HepG2 (cell line): Measurements from ENCODE around the gene NELFB. TPM values are rescaled to one million over a fixed set of nuclear protein-coding genes. Genes with fewer than 3 reads are reported as not detected.

Experiments used
- AKAP8 ChIP-seq: sonication (generic); formaldehyde crosslinking; IDR thresholded peaks from 2 replicates; pipeline ENCODE4 v1.5.1; 2020; ENCODE audit warnings: mild to moderate bottlenecking, missing genetic modification reagents
- EP300 ChIP-seq, 3 experiments: sonication (generic) in 1 of 3; formaldehyde crosslinking in 1 of 3; IDR thresholded peaks; 2 replicates each; pipeline versions ENCODE4 v1.5.1 to v1.6.1; 2011 to 2020; ENCODE audit warnings: low read depth in 2 of 3, low read length in 2 of 3, borderline replicate concordance in 1 of 3, improper control_type of control experiment in 1 of 3, mild to moderate bottlenecking in 1 of 3, missing genetic modification reagents in 1 of 3, moderate library complexity in 1 of 3
- FOXA3 ChIP-seq: IDR thresholded peaks from 2 replicates; pipeline ENCODE4 v1.6.1; 2016; ENCODE audit warnings: missing genetic modification reagents, missing compliant biosample characterization
- FOXM1 ChIP-seq: sonication (generic); formaldehyde crosslinking; IDR thresholded peaks from 2 replicates; pipeline ENCODE4 v1.5.0; 2020; ENCODE audit warnings: missing genetic modification reagents
- HMGA1 ChIP-seq: sonication (generic); formaldehyde crosslinking; conservative IDR thresholded peaks from 2 replicates; pipeline ENCODE4 v1.4.0; 2020; ENCODE audit warnings: missing genetic modification reagents
- HOXA5 ChIP-seq: sonication (generic); formaldehyde crosslinking; IDR thresholded peaks from 2 replicates; pipeline ENCODE4 v1.4.0; 2020; ENCODE audit warnings: missing genetic modification reagents
- LCORL ChIP-seq, 2 experiments: fragments of 450-650 bp in 1 of 2; sonication (generic) in 1 of 2; formaldehyde crosslinking in 1 of 2; IDR thresholded peaks; 2 replicates each; pipeline versions ENCODE4 v1.5.0 to v1.6.1; 2017 to 2020; ENCODE audit warnings: antibody characterized with exemption in 1 of 2, missing genetic modification reagents in 1 of 2
- MAZ ChIP-seq, 2 experiments: sonication (generic) in 1 of 2; formaldehyde crosslinking in 1 of 2; IDR thresholded peaks; 2 replicates each; pipeline versions ENCODE4 v1.5.0 to v1.6.1; 2012 to 2020; ENCODE audit warnings: low read depth in 2 of 2, mild to moderate bottlenecking in 2 of 2, borderline replicate concordance in 1 of 2, improper control_type of control experiment in 1 of 2, low read length in 1 of 2, missing genetic modification reagents in 1 of 2, moderate library complexity in 1 of 2
- MED1 ChIP-seq: sonication (generic); formaldehyde crosslinking; IDR thresholded peaks from 2 replicates; pipeline ENCODE4 v1.4.0; 2020; ENCODE audit warnings: missing genetic modification reagents
- MEIS2 ChIP-seq: sonication (generic); formaldehyde crosslinking; IDR thresholded peaks from 2 replicates; pipeline ENCODE4 v1.9.0; 2021; ENCODE audit warnings: mild to moderate bottlenecking, missing genetic modification reagents
- NFYB ChIP-seq: sonication (generic); formaldehyde crosslinking; IDR thresholded peaks from 2 replicates; pipeline ENCODE4 v1.4.0; 2020; ENCODE audit warnings: missing genetic modification reagents
- POGZ ChIP-seq: sonication (generic); formaldehyde crosslinking; IDR thresholded peaks from 2 replicates; pipeline ENCODE4 v1.4.0; 2020; ENCODE audit warnings: mild to moderate bottlenecking, missing genetic modification reagents
- SYNCRIP ChIP-seq: fragments of 200-400 bp; formaldehyde crosslinking; IDR thresholded peaks from 2 replicates; pipeline ENCODE4 v1.6.1; 2018; ENCODE audit warnings: mild to moderate bottlenecking, low read depth, low read length; ENCODE audit not compliant: insufficient read depth
- ZNF224 ChIP-seq: sonication (generic); formaldehyde crosslinking; IDR thresholded peaks from 2 replicates; pipeline ENCODE4 v1.5.0; 2020; ENCODE audit warnings: mild to moderate bottlenecking, missing genetic modification reagents
- ZNF549 ChIP-seq: sonication (generic); formaldehyde crosslinking; IDR thresholded peaks from 2 replicates; pipeline ENCODE4 v1.5.0; 2020; ENCODE audit warnings: missing genetic modification reagents
- ZNF781 ChIP-seq: sonication (generic); formaldehyde crosslinking; IDR thresholded peaks from 2 replicates; pipeline ENCODE4 v1.5.1; 2020; ENCODE audit warnings: borderline replicate concordance, mild to moderate bottlenecking, missing genetic modification reagents; ENCODE audit errors: not compliant biosample characterization
- ZNF841 ChIP-seq: sonication (generic); formaldehyde crosslinking; IDR thresholded peaks from 2 replicates; pipeline ENCODE4 v1.8.1; 2023; ENCODE audit warnings: missing genetic modification reagents, borderline replicate concordance
- ZNF850 ChIP-seq: sonication (generic); formaldehyde crosslinking; conservative IDR thresholded peaks from 2 replicates; pipeline ENCODE4 v1.9.0; 2021; ENCODE audit warnings: mild to moderate bottlenecking, missing genetic modification reagents
- polyA plus RNA-seq, 8 experiments: library from polyadenylated mRNA; depleted of rRNA in 3 of 8; stranded (reverse) in 7 of 8; unstranded in 1 of 8; fragments of >200 nt; fragmentation: Illumina TruSeq in 4 of 8; extraction: Trizol in 4 of 8; gene quantifications; 2 replicates each; pipeline versions ENCODE4 v1.2.1 to v1.2.3, GENCODE V29; 2011 to 2016; ENCODE audit warnings: low read depth in 4 of 8, missing spikeins in 1 of 8, mixed read lengths in 1 of 8; ENCODE audit not compliant: insufficient read depth in 1 of 8
- total RNA-seq, 5 experiments: library from RNA; depleted of rRNA; stranded (reverse); fragments of >200 nt; fragmentation: Illumina TruSeq; extraction: Trizol; gene quantifications; 2 replicates each; pipeline ENCODE4 v1.2.3, GENCODE V29; 2016; ENCODE audit warnings: low read depth in 1 of 5
- TF ChIP-seq, protein P1 (sequence below): fragments of 450-650 bp; IDR thresholded peaks from 2 replicates; pipeline ENCODE4 v1.6.1; 2017; ENCODE audit warnings: mild to moderate bottlenecking
- TF ChIP-seq, protein P2 (sequence below): sonication (generic); formaldehyde crosslinking; IDR thresholded peaks from 2 replicates; pipeline ENCODE4 v1.4.0; 2020; ENCODE audit warnings: missing genetic modification reagents
- TF ChIP-seq, protein P3 (sequence below): sonication (generic); formaldehyde crosslinking; IDR thresholded peaks from 2 replicates; pipeline ENCODE4 v1.5.0; 2020; ENCODE audit warnings: mild to moderate bottlenecking, low read depth, missing genetic modification reagents, borderline replicate concordance
- TF ChIP-seq, protein P4 (sequence below): IDR thresholded peaks from 2 replicates; pipeline ENCODE4 v1.6.1; 2012; ENCODE audit warnings: low read depth, low read length, improper control_type of control experiment

Gene NELFB
- total and polyA plus RNA-seq, 2 of the 13 experiments (the other 11 are each of a cell fraction or from before 2014, with no cell fraction given), result 26.5 to 45.8 TPM

DNA sequence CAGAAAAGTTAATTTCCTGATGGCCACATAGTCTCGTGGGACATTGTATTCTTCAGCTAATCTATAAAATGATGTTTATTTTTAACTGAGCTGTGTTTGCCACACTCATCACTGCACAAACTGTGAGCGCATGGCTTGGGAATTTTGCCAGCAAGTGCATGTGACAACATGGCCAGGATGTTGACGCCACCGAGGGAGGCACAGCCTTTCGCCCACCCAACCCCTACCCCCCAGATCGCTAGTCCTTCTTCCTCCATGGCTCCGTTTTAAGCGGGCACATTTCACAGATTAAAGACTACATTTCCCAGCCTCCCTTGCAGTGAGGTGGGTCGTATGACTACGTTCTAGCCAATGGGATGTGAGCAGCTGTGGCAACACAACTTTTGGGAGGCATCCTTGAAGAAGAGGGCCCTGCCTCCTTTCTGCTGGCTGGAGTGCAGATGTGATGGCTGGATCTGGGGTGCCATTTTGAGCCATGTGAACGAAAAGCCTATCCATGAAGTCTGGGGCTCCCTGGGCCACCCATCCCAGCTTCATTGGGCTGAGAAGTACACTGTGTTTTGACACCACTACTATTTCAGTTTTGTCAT lies 39.1 kb downstream of the NELFB start (continued):
- TF ChIP-seq, protein P1, sequence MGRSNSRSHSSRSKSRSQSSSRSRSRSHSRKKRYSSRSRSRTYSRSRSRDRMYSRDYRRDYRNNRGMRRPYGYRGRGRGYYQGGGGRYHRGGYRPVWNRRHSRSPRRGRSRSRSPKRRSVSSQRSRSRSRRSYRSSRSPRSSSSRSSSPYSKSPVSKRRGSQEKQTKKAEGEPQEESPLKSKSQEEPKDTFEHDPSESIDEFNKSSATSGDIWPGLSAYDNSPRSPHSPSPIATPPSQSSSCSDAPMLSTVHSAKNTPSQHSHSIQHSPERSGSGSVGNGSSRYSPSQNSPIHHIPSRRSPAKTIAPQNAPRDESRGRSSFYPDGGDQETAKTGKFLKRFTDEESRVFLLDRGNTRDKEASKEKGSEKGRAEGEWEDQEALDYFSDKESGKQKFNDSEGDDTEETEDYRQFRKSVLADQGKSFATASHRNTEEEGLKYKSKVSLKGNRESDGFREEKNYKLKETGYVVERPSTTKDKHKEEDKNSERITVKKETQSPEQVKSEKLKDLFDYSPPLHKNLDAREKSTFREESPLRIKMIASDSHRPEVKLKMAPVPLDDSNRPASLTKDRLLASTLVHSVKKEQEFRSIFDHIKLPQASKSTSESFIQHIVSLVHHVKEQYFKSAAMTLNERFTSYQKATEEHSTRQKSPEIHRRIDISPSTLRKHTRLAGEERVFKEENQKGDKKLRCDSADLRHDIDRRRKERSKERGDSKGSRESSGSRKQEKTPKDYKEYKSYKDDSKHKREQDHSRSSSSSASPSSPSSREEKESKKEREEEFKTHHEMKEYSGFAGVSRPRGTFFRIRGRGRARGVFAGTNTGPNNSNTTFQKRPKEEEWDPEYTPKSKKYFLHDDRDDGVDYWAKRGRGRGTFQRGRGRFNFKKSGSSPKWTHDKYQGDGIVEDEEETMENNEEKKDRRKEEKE, result no peak
- TF ChIP-seq, protein P2, sequence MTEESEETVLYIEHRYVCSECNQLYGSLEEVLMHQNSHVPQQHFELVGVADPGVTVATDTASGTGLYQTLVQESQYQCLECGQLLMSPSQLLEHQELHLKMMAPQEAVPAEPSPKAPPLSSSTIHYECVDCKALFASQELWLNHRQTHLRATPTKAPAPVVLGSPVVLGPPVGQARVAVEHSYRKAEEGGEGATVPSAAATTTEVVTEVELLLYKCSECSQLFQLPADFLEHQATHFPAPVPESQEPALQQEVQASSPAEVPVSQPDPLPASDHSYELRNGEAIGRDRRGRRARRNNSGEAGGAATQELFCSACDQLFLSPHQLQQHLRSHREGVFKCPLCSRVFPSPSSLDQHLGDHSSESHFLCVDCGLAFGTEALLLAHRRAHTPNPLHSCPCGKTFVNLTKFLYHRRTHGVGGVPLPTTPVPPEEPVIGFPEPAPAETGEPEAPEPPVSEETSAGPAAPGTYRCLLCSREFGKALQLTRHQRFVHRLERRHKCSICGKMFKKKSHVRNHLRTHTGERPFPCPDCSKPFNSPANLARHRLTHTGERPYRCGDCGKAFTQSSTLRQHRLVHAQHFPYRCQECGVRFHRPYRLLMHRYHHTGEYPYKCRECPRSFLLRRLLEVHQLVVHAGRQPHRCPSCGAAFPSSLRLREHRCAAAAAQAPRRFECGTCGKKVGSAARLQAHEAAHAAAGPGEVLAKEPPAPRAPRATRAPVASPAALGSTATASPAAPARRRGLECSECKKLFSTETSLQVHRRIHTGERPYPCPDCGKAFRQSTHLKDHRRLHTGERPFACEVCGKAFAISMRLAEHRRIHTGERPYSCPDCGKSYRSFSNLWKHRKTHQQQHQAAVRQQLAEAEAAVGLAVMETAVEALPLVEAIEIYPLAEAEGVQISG, result peak; percentile 51; the same call in 1 of the 2 replicates
- TF ChIP-seq ZNF781 (CRISPR knock-in tag), result peak; percentile 59
- no peak for TF ChIP-seq HOXA5 (CRISPR knock-in tag)
- TF ChIP-seq, protein P3, sequence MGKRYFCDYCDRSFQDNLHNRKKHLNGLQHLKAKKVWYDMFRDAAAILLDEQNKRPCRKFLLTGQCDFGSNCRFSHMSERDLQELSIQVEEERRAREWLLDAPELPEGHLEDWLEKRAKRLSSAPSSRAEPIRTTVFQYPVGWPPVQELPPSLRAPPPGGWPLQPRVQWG (CRISPR knock-in tag), result no peak
- TF ChIP-seq, protein P4, sequence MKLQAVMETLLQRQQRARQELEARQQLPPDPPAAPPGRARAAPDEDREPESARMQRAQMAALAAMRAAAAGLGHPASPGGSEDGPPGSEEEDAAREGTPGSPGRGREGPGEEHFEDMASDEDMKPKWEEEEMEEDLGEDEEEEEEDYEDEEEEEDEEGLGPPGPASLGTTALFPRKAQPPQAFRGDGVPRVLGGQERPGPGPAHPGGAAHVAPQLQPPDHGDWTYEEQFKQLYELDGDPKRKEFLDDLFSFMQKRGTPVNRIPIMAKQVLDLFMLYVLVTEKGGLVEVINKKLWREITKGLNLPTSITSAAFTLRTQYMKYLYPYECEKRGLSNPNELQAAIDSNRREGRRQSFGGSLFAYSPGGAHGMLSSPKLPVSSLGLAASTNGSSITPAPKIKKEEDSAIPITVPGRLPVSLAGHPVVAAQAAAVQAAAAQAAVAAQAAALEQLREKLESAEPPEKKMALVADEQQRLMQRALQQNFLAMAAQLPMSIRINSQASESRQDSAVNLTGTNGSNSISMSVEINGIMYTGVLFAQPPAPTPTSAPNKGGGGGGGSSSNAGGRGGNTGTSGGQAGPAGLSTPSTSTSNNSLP, result no peak
- no peak for TF ChIP-seq FOXM1 (CRISPR knock-in tag)
- no peak for TF ChIP-seq LCORL (IDR thresholded peaks at IDR 0.05)
- peak; percentile 57; the same call in 1 of the 2 replicates for TF ChIP-seq LCORL (CRISPR knock-in tag; IDR thresholded peaks at IDR 0.05)
- TF ChIP-seq ZNF841, result no peak
- no peak for TF ChIP-seq MAZ (IDR thresholded peaks at IDR 0.05; ENCODE audit: borderline replicate concordance, low read depth, low read length)
- TF ChIP-seq MAZ (CRISPR knock-in tag; IDR thresholded peaks at IDR 0.05; ENCODE audit: low read depth), result no peak
- no peak for TF ChIP-seq HMGA1
- TF ChIP-seq AKAP8 (CRISPR knock-in tag), result peak; percentile 29; the same call in 1 of the 2 replicates
- TF ChIP-seq ZNF850 (CRISPR knock-in tag), result no peak
- TF ChIP-seq SYNCRIP, result no peak
- TF ChIP-seq NFYB, result peak; percentile 79
- TF ChIP-seq POGZ (CRISPR knock-in tag), result no peak
- TF ChIP-seq MEIS2, result no peak
- TF ChIP-seq MED1, result no peak
- TF ChIP-seq EP300 (IDR thresholded peaks at IDR 0.05; ENCODE audit: low read depth in 2 of 2, low read length in 2 of 2), result no peak
- no peak for TF ChIP-seq EP300 (CRISPR knock-in tag; IDR thresholded peaks at IDR 0.05; ENCODE audit: borderline replicate concordance)
- 0 out of 2 replicates have a peak, but pooled peaks have one; percentile 8 for TF ChIP-seq FOXA3 (CRISPR knock-in tag)
- TF ChIP-seq ZNF549 (CRISPR knock-in tag), result no peak
- no peak for TF ChIP-seq ZNF224
